Liver (tissue), 3 donors: ENCODE measurements around the gene GUCD1.

Source experiments
- MAX ChIP-seq: IDR thresholded peaks from 2 replicates; pipeline ENCODE4 v1.6.1; 2016; ENCODE audit warnings: antibody characterized with exemption
- RAD21 ChIP-seq, 2 donors: IDR thresholded peaks; 2 replicates each; pipeline ENCODE4 v1.6.1; 2016; ENCODE audit warnings: antibody characterized with exemption in 2 of 2, mild to moderate bottlenecking in 2 of 2
- RXRA ChIP-seq, 2 donors: IDR thresholded peaks; 2 replicates each; pipeline ENCODE4 v1.6.1; 2017 to 2018; ENCODE audit warnings: antibody characterized with exemption in 2 of 2, mild to moderate bottlenecking in 1 of 2
- TF ChIP-seq, protein P1 (sequence below): fragments of 150-350 bp; IDR thresholded peaks from 2 replicates; pipeline ENCODE4 v1.5.1; 2017; ENCODE audit warnings: improper control_type of control experiment, low read depth, low read length; ENCODE audit not compliant: missing input control
- donor health status: healthy.
- donor health status: healthy.

GRCh38 chr22:24542641-24543040, 12.3 kb downstream of the GUCD1 start:
- TF ChIP-seq RAD21 (IDR thresholded peaks at IDR 0.05) = peak in 1 of 2 donors; percentile 46
- TF ChIP-seq, protein P1, sequence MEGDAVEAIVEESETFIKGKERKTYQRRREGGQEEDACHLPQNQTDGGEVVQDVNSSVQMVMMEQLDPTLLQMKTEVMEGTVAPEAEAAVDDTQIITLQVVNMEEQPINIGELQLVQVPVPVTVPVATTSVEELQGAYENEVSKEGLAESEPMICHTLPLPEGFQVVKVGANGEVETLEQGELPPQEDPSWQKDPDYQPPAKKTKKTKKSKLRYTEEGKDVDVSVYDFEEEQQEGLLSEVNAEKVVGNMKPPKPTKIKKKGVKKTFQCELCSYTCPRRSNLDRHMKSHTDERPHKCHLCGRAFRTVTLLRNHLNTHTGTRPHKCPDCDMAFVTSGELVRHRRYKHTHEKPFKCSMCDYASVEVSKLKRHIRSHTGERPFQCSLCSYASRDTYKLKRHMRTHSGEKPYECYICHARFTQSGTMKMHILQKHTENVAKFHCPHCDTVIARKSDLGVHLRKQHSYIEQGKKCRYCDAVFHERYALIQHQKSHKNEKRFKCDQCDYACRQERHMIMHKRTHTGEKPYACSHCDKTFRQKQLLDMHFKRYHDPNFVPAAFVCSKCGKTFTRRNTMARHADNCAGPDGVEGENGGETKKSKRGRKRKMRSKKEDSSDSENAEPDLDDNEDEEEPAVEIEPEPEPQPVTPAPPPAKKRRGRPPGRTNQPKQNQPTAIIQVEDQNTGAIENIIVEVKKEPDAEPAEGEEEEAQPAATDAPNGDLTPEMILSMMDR = peak; percentile 28
- no peak for TF ChIP-seq MAX
- no peak for TF ChIP-seq RXRA (IDR thresholded peaks at IDR 0.05)
